Mammary microvascular endothelial cell (primary cell): ENCODE results near the gene REEP1. TPM values are rescaled to one million over a fixed set of nuclear protein-coding genes. Genes with fewer than 3 reads are reported as not detected.

Experiments used
- total RNA-seq: library from RNA; depleted of rRNA; stranded (reverse); fragments of >200 nt; gene quantifications from 2 replicates; pipeline ENCODE4 v1.2.3, GENCODE V29; 2015

REEP1 gene
- total RNA-seq = 0.40 and 1.0 TPM in 2 replicates

GRCh38 chr2:86337244-86337835 is at the start of gene REEP1:
Gene REEP1, minus strand, starts transcription at chr2:86337626. Its CDS starts 116 bp downstream, at chr2:86337510.

GRCh38 chr2:86195055-86195807 is 142.2 kb downstream of the REEP1 start, which contains the start of gene IMMT:
Gene IMMT, minus strand, starts transcription at chr2:86195462. Its CDS starts 80 bp downstream, at chr2:86195382.

Other genes with a start within 250 kb of the REEP1 start
- 18.8 and 38.0 TPM in 2 replicates for gene POLR1A, start 231.7 kb downstream of the REEP1 start, total RNA-seq
- 48.6 and 56.4 TPM in 2 replicates for gene PTCD3, start 231.4 kb downstream of the REEP1 start, total RNA-seq
- 68.4 and 81.7 TPM in 2 replicates for gene IMMT, start 142.2 kb downstream of the REEP1 start, total RNA-seq
- 38.2 and 53.8 TPM in 2 replicates for gene MRPL35, start 138.2 kb downstream of the REEP1 start, total RNA-seq
- gene KDM3A, start 103.7 kb upstream of the REEP1 start, total RNA-seq = 11.2 and 12.1 TPM in 2 replicates
- gene CHMP3, start 225.8 kb upstream of the REEP1 start, total RNA-seq = 57.7 and 61.3 TPM in 2 replicates